GM12873 (cell line): ENCODE measurements around the gene HDAC4.

ENCODE experiments used
- TF ChIP-seq, protein P1 (sequence below): IDR thresholded peaks from 2 replicates; pipeline ENCODE4 v1.5.1; 2012; ENCODE audit warnings: low read depth, mild to moderate bottlenecking, moderate library complexity, low read length, control low read depth; ENCODE audit not compliant: insufficient read depth; ENCODE audit errors: missing control alignments

The HDAC4 gene

DNA sequence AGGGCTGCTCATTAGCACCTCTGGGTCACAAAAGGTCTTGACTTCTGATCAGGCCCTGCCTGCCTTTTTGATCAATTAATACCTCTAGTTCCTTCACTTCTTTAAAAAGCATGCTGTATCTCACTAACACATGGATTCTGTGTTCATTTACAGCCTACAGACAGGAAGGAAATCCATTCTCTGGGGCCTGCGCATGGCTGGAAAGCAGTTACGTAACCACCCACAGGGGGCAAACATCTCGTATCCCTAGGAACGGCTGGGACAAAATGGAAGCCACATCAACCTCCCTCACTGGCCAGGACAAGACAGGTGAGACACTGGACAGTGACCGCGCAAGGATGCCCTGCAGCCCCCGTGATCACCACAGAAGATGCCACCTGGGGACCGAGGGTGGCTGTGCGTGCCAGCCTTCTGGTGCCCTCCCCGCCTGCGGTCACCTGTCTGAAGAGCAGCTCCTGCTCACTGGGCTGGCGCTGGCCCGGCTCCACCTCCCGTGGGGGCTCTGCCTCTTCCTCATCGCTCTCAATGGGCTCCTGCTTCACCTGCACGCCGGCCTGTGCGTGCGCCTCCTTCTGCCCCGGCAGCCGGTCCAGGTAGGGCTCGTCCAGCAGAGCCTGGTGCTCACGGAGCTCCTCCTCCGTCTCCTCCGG lies 286.1 kb downstream of the HDAC4 start:
- TF ChIP-seq, protein P1, sequence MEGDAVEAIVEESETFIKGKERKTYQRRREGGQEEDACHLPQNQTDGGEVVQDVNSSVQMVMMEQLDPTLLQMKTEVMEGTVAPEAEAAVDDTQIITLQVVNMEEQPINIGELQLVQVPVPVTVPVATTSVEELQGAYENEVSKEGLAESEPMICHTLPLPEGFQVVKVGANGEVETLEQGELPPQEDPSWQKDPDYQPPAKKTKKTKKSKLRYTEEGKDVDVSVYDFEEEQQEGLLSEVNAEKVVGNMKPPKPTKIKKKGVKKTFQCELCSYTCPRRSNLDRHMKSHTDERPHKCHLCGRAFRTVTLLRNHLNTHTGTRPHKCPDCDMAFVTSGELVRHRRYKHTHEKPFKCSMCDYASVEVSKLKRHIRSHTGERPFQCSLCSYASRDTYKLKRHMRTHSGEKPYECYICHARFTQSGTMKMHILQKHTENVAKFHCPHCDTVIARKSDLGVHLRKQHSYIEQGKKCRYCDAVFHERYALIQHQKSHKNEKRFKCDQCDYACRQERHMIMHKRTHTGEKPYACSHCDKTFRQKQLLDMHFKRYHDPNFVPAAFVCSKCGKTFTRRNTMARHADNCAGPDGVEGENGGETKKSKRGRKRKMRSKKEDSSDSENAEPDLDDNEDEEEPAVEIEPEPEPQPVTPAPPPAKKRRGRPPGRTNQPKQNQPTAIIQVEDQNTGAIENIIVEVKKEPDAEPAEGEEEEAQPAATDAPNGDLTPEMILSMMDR = no peak

GRCh38 chr2:239114119-239114581 lies 286.7 kb downstream of the HDAC4 start:
- TF ChIP-seq, protein P1 = no peak

DNA sequence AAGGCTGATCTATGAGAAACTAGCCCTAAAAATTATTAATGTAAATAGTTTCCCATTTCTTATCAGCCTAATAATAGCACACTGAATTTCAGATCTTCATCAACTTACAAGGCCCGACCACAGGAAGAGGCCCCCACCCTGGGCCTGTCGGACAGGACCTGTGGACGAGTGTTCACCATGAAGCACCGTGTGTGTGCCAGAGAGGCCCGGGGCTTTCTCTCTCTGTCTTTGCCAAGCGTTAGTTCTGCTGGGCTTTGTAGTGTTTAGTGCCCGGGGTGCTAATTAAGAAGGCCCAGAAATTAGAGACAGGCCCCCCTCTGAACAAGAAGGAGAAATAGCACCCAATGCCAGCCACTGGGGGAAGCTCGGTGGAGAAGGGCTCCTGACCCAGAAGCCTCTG lies 287.2 kb downstream of the HDAC4 start:
- TF ChIP-seq, protein P1 = no peak

GRCh38 chr2:239113171-239113570 lies 287.6 kb downstream of the HDAC4 start:
- TF ChIP-seq, protein P1 = no peak

DNA sequence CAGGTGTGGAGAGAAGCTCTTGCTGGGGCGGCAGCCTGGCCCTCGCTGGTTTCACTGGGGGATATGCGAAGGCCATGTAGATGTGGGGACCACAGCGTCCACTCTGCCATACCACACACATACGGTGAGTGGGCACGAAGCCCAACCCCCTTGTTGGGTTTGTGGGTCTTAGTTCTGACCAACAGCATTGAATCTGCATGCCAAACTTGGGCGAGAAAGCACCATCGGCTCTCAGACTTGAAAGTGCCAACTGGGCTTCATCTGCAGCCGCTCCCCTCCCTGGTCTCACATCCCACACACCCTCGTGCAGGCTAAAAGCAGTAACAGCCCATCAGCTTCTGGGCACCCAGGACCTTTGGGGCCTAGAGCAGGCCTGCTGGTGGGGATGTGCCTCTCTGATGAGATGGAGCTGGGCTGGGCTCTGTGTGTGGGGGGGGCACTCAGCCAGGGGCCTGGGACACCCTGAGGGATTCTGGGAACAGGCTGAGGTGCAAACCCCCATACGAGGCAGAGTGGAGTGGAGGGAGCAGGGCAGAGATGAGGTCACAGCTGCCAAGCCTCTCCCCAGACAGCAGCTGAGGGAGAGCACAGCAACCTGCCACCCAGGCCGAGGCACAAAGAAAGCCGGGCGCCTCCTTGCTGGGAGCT lies 288.6 kb downstream of the HDAC4 start:
- TF ChIP-seq, protein P1 = no peak

GRCh38 chr2:239111401-239112100 lies 289.3 kb downstream of the HDAC4 start:
- TF ChIP-seq, protein P1 = no peak

DNA sequence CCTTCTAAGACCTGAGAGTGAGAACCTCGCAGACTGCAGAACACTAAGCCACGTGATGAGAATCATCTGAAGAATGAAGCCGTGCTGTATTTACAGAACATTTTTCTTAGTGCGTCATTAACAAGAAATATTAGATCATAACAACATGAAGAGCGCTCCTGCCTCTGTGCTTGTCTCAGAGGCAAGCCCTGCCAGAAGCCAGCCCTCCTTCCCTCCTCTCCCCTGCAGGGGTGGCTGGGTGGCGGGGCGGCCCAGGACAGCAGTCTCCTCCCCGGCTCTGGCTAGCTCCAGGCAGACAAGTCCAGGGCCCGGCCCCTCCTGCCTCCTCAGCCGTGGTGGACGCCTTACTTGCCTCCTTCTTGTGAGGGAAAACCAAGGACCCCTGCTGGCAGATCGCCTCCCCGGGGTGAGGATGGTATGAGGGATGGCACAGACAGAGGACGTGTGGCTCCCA lies 290.2 kb downstream of the HDAC4 start:
- TF ChIP-seq, protein P1 = no peak
